ENCODE measurements around the gene GLRA3.

GRCh38 chr4:174663216-174663615 lies 165.8 kb downstream of the GLRA3 start:
- TF ChIP-seq EZH2 (IDR thresholded peaks at IDR 0.05; ENCODE audit: insufficient read depth, poor library complexity, severe bottlenecking) (no peak), EZH2phosphoT487 (IDR thresholded peaks at IDR 0.05; ENCODE audit: insufficient read depth, low read depth) (no peak)

Data from GM23248 (cell line).